HUES64 (cell line): Measurements from ENCODE around the gene CENPX.
"Not testable (repeated sequence)": the region's sequence is repeated elsewhere in the genome, so short reads cannot be mapped to it uniquely, and the experiment has no call there.

Experiments
- H3K27ac ChIP-seq: 2 replicates; pipeline ENCODE4 v1.7.0; 2013; ENCODE audit warnings: low read depth, low read length, inconsistent platforms
- H3K27me3 ChIP-seq: 2 replicates; pipeline ENCODE4 v1.6.1; 2013; ENCODE audit warnings: mild to moderate bottlenecking, low read length; ENCODE audit not compliant: insufficient read depth
- H3K36me3 ChIP-seq: 2 replicates; pipeline ENCODE4 v1.6.1; 2013; ENCODE audit warnings: mild to moderate bottlenecking, low read length; ENCODE audit not compliant: insufficient read depth
- H3K4me1 ChIP-seq: 2 replicates; pipeline ENCODE4 v1.6.1; 2013; ENCODE audit warnings: mild to moderate bottlenecking, low read length, moderate library complexity; ENCODE audit not compliant: insufficient read depth
- H3K4me3 ChIP-seq: 2 replicates; pipeline ENCODE4 v1.5.1; 2013; ENCODE audit warnings: mild to moderate bottlenecking, low read length, moderate library complexity
- H3K9ac ChIP-seq: 2 replicates; pipeline ENCODE4 v1.6.1; 2013; ENCODE audit warnings: mild to moderate bottlenecking, low read depth, low read length
- H3K9me3 ChIP-seq: 2 replicates; pipeline ENCODE4 v1.6.1; 2013; ENCODE audit warnings: low read depth, low read length; ENCODE audit not compliant: insufficient read depth
- WGBS: fragments of 150-250, 120-280 bp; methylation state at CpG from one replicate; pipeline ENCODE4 v1.1.7; 2013; ENCODE audit warnings: missing lambda C conversion rate; 5-methylcytosine and 5-hydroxymethylcytosine counted together

The CENPX gene

GRCh38 chr17:82047379-82047778 lies 24.7 kb upstream of the CENPX start:
- Histone ChIP-seq H3K4me1 (peaks cover 7% of the 10 kb centered on the region), H3K36me3 (peaks cover 29% of the 10 kb centered on the region), H3K27ac (no peak overlapping the region), H3K4me3 (no peak overlapping the region), H3K27me3 (no peaks in the 10 kb centered on the region), H3K9me3 (no peaks in the 10 kb centered on the region), H3K9ac (no peak overlapping the region)
- 93% methylated on average over 24 of the region's 24 CpGs for WGBS

- Histone ChIP-seq H3K9ac (no peak overlapping the region), H3K4me1 (peaks cover 7% of the 10 kb centered on the region), H3K36me3 (peaks cover 29% of the 10 kb centered on the region), H3K4me3 (no peak overlapping the region), H3K27ac (no peak overlapping the region), H3K9me3 (no peaks in the 10 kb centered on the region), H3K27me3 (no peaks in the 10 kb centered on the region)
- 96% methylated on average over 21 of the region's 21 CpGs for WGBS
These were observed 24.2 kb upstream of the CENPX start for GRCh38 chr17:82046903-82047302.

GRCh38 chr17:82045936-82046484 lies 23.3 kb upstream of the CENPX start:
- no peaks in the 10 kb centered on the region for H3K27me3 ChIP-seq
- H3K27ac ChIP-seq, result no peak overlapping the region

GRCh38 chr17:82043507-82043906 lies 20.8 kb upstream of the CENPX start:
- Histone ChIP-seq H3K9ac (no peak overlapping the region), H3K27ac (no peak overlapping the region), H3K36me3 (peaks cover 17% of the 10 kb centered on the region), H3K9me3 (no peaks in the 10 kb centered on the region), H3K4me3 (no peak overlapping the region), H3K27me3 (no peaks in the 10 kb centered on the region), H3K4me1 (peaks cover 7% of the 10 kb centered on the region)
- WGBS, result 60% methylated on average over 16 of the region's 16 CpGs

More at GRCh38 chr17:82045936-82046484, 23.3 kb upstream of the CENPX start:
- Histone ChIP-seq H3K4me3 (no peak overlapping the region), H3K9ac (no peak overlapping the region), H3K9me3 (no peaks in the 10 kb centered on the region), H3K36me3 (peaks cover 29% of the 10 kb centered on the region), H3K4me1 (peaks cover 7% of the 10 kb centered on the region)
- 94% methylated on average over 14 of the region's 14 CpGs for WGBS

- Histone ChIP-seq H3K36me3 (peaks cover 12% of the 10 kb centered on the region; the same call in 1 of the 2 replicates), H3K9me3 (no peaks in the 10 kb centered on the region), H3K27ac (no peak overlapping the region), H3K9ac (no peak overlapping the region), H3K4me3 (no peak overlapping the region), H3K27me3 (no peaks in the 10 kb centered on the region), H3K4me1 (peaks cover 10% of the 10 kb centered on the region)
- 95% methylated on average over 9 of the region's 9 CpGs for WGBS
These were observed 20.0 kb upstream of the CENPX start for GRCh38 chr17:82042649-82043048.

GRCh38 chr17:82041144-82041814 lies 18.6 kb upstream of the CENPX start:
- Histone ChIP-seq H3K9ac (no peak overlapping the region), H3K4me1 (peaks cover 10% of the 10 kb centered on the region), H3K4me3 (no peak overlapping the region), H3K9me3 (no peaks in the 10 kb centered on the region), H3K27me3 (no peaks in the 10 kb centered on the region), H3K36me3 (no peaks in the 10 kb centered on the region), H3K27ac (no peak overlapping the region)
- 69% methylated on average over 17 of the region's 17 CpGs for WGBS

GRCh38 chr17:82039695-82040299 lies 17.1 kb upstream of the CENPX start:
- no peak overlapping the region for H3K4me3 ChIP-seq
- no peak overlapping the region for H3K27ac ChIP-seq
- 96% methylated on average over 8 of the region's 8 CpGs for WGBS
- no peaks in the 10 kb centered on the region for H3K36me3 ChIP-seq
- no peaks in the 10 kb centered on the region for H3K9me3 ChIP-seq
- no peak overlapping the region for H3K9ac ChIP-seq
- H3K4me1 ChIP-seq, result peaks cover 10% of the 10 kb centered on the region
- no peaks in the 10 kb centered on the region for H3K27me3 ChIP-seq

GRCh38 chr17:82038796-82039409 lies 16.2 kb upstream of the CENPX start:
- H3K27ac ChIP-seq, H3K9ac ChIP-seq, H3K4me3 ChIP-seq, H3K36me3 ChIP-seq, H3K9me3 ChIP-seq, H3K27me3 ChIP-seq: not testable (repeated sequence)
- WGBS, result 93% methylated on average over 16 of the region's 16 CpGs
- H3K4me1 ChIP-seq, result peaks cover 10% of the 10 kb centered on the region

GRCh38 chr17:82037889-82038195 lies 15.2 kb upstream of the CENPX start:
- Histone ChIP-seq H3K27me3 (no peaks in the 10 kb centered on the region), H3K9me3 (no peaks in the 10 kb centered on the region), H3K27ac (no peak overlapping the region; the same call in 1 of the 2 replicates), H3K4me3 (peak overlapping the region; percentile 74), H3K4me1 (peaks cover 3% of the 10 kb centered on the region; the same call in 1 of the 2 replicates), H3K9ac (no peak overlapping the region), H3K36me3 (no peaks in the 10 kb centered on the region)
- WGBS, result 26% methylated on average over 10 of the region's 10 CpGs

GRCh38 chr17:82037092-82037888 lies 14.6 kb upstream of the CENPX start, which contains the start of gene DCXR:
Gene DCXR, minus strand, starts transcription at chr17:82037697. Its CDS starts 15 bp downstream, at chr17:82037682.
- Histone ChIP-seq H3K36me3 (no peaks in the 10 kb centered on the region), H3K27me3 (no peaks in the 10 kb centered on the region), H3K27ac (peak within 1 kb of the TSS; percentile 71; the same call in 1 of the 2 replicates), H3K9me3 (no peaks in the 10 kb centered on the region), H3K4me3 (peak within 1 kb of the TSS; percentile 74), H3K4me1 (peaks cover 9% of the 10 kb centered on the region; the same call in 1 of the 2 replicates), H3K9ac (peak within 1 kb of the TSS; percentile 73)
- WGBS, result under 1% methylated on average over 92 of the region's 92 CpGs
